Activated CD4-positive, alpha-beta T cell treated with anti-CD3 and anti-CD28 coated beads for 48 hours (primary cell): Measurements from ENCODE around the gene PMS2.
"Not testable (repeated sequence)": the region's sequence is repeated elsewhere in the genome, so short reads cannot be mapped to it uniquely, and the experiment has no call there.

Experiments used
- DNase-seq: peaks from one replicate; pipeline ENCODE4 v3.0.0-alpha.2; 2020

The PMS2 gene

GRCh38 chr7:6015917-6016652, 7.2 kb upstream of the PMS2 start:
- peak; percentile 29 for DNase-seq

- DNase-seq = no peak
Measured at GRCh38 chr7:6012355-6013104, 3.7 kb upstream of the PMS2 start.

GRCh38 chr7:6011541-6011940, 2.7 kb upstream of the PMS2 start:
- no peak for DNase-seq

- not testable (repeated sequence) for DNase-seq
Measured at GRCh38 chr7:6010370-6010769, 1.5 kb upstream of the PMS2 start.

GRCh38 chr7:6007835-6008590, 836 bp downstream of the PMS2 start:
- not testable (repeated sequence) for DNase-seq

- no peak for DNase-seq
Measured at GRCh38 chr7:6007386-6007785, 1.5 kb downstream of the PMS2 start.

- DNase-seq = peak; percentile 27
Measured at GRCh38 chr7:5997210-5997808, 11.5 kb downstream of the PMS2 start.

GRCh38 chr7:5987061-5987460, 21.8 kb downstream of the PMS2 start:
- not testable (repeated sequence) for DNase-seq

GRCh38 chr7:5979680-5980314, 29.1 kb downstream of the PMS2 start:
- not testable (repeated sequence) for DNase-seq

- not testable (repeated sequence) for DNase-seq
Measured at GRCh38 chr7:5973580-5973979, 35.3 kb downstream of the PMS2 start.

GRCh38 chr7:5970347-5970911, 38.4 kb downstream of the PMS2 start, which contains the start of gene RSPH10B:
Gene RSPH10B (minus strand): TSS chr7:5970689. CDS start chr7:5967116, 3,573 bp downstream.
- not testable (repeated sequence) for DNase-seq

- not testable (repeated sequence) for DNase-seq
Measured at GRCh38 chr7:5963810-5964209, 45.0 kb downstream of the PMS2 start.

- DNase-seq = not testable (repeated sequence)
Measured at GRCh38 chr7:5963205-5963604, 45.6 kb downstream of the PMS2 start.

GRCh38 chr7:5934945-5935450, 73.9 kb downstream of the PMS2 start:
- not testable (repeated sequence) for DNase-seq

GRCh38 chr7:5931905-5932644, 76.8 kb downstream of the PMS2 start:
- DNase-seq = not testable (repeated sequence)

GRCh38 chr7:5931250-5931649, 77.6 kb downstream of the PMS2 start:
- not testable (repeated sequence) for DNase-seq

GRCh38 chr7:5930290-5930689, 78.6 kb downstream of the PMS2 start:
- DNase-seq = not testable (repeated sequence)

GRCh38 chr7:5926263-5926870, 82.5 kb downstream of the PMS2 start:
- not testable (repeated sequence) for DNase-seq

GRCh38 chr7:5924630-5925029, 84.2 kb downstream of the PMS2 start:
- DNase-seq = not testable (repeated sequence)

- DNase-seq = not testable (repeated sequence)
Measured at GRCh38 chr7:5924180-5924579, 84.7 kb downstream of the PMS2 start.
